H9 (cell line): ENCODE data around the gene TSPAN1. TPM values are rescaled to one million over a fixed set of nuclear protein-coding genes. Genes with fewer than 3 reads are reported as not detected.

Source experiments
- DNase-seq: peaks from one replicate; pipeline ENCODE4 v3.0.0-alpha.2; 2017
- H2AFZ ChIP-seq: one replicate; pipeline ENCODE4 v1.6.1; 2013; ENCODE audit warnings: mild to moderate bottlenecking, low read length, control low read depth, moderate library complexity
- H2AK5ac ChIP-seq: 2 replicates; pipeline ENCODE4 v1.6.1; 2013; ENCODE audit warnings: low read length, control low read depth, mixed read lengths; ENCODE audit not compliant: insufficient read length
- H2BK120ac ChIP-seq: one replicate; pipeline ENCODE4 v1.6.1; 2013; ENCODE audit warnings: low read depth, mild to moderate bottlenecking, low read length, control low read depth, inconsistent platforms; ENCODE audit not compliant: poor library complexity, severe bottlenecking
- H2BK12ac ChIP-seq: 2 replicates; pipeline ENCODE4 v1.6.1; 2013; ENCODE audit warnings: low read length, control low read depth, mixed read lengths, low read depth; ENCODE audit not compliant: insufficient read length
- H2BK15ac ChIP-seq: 2 replicates; pipeline ENCODE4 v1.6.1; 2013; ENCODE audit warnings: low read depth, low read length, control low read depth
- H2BK20ac ChIP-seq: one replicate; pipeline ENCODE4 v1.6.1; 2013; ENCODE audit warnings: low read depth, mild to moderate bottlenecking, low read length, control low read depth, inconsistent platforms; ENCODE audit not compliant: poor library complexity, severe bottlenecking
- H2BK5ac ChIP-seq: 2 replicates; pipeline ENCODE4 v1.6.1; 2013; ENCODE audit warnings: low read length, control low read depth, mixed read lengths; ENCODE audit not compliant: insufficient read length
- H3K14ac ChIP-seq: 2 replicates; pipeline ENCODE4 v1.6.1; 2013; ENCODE audit warnings: low read length, control low read depth; ENCODE audit not compliant: insufficient read depth
- H3K18ac ChIP-seq: 2 replicates; pipeline ENCODE4 v1.6.1; 2013; ENCODE audit warnings: low read depth, mild to moderate bottlenecking, mixed read lengths, low read length, control low read depth; ENCODE audit not compliant: insufficient read length
- H3K23ac ChIP-seq: 2 replicates; pipeline ENCODE4 v1.6.1; 2013; ENCODE audit warnings: low read length, control low read depth, mixed read lengths, low read depth; ENCODE audit not compliant: insufficient read length
- H3K23me2 ChIP-seq: 2 replicates; pipeline ENCODE4 v1.6.1; 2013; ENCODE audit warnings: low read depth, mild to moderate bottlenecking, mixed read lengths, low read length, control low read depth; ENCODE audit not compliant: insufficient read length, poor library complexity, severe bottlenecking
- H3K27ac ChIP-seq: 2 replicates; pipeline ENCODE4 v1.5.1; 2013; ENCODE audit warnings: low read length, control low read depth, mixed read lengths, low read depth; ENCODE audit not compliant: insufficient read length
- H3K27me3 ChIP-seq: 2 replicates; pipeline ENCODE4 v1.6.1; 2013; ENCODE audit warnings: low read length, control low read depth, inconsistent platforms; ENCODE audit not compliant: insufficient read depth
- H3K4ac ChIP-seq: 2 replicates; pipeline ENCODE4 v1.6.1; 2013; ENCODE audit warnings: low read depth, mild to moderate bottlenecking, control low read depth, inconsistent platforms, low read length, moderate library complexity
- H3K4me1 ChIP-seq: 2 replicates; pipeline ENCODE4 v1.6.1; 2013; ENCODE audit warnings: low read length, control low read depth, inconsistent platforms; ENCODE audit not compliant: insufficient read depth
- H3K4me2 ChIP-seq: 2 replicates; pipeline ENCODE4 v1.6.1; 2013; ENCODE audit warnings: low read length, control low read depth, mixed read lengths; ENCODE audit not compliant: insufficient read length, insufficient read depth
- H3K56ac ChIP-seq: 2 replicates; pipeline ENCODE4 v1.6.1; 2013; ENCODE audit warnings: low read depth, mild to moderate bottlenecking, mixed read lengths, low read length, control low read depth; ENCODE audit not compliant: insufficient read length
- H3K79me1 ChIP-seq: 2 replicates; pipeline ENCODE4 v1.6.1; 2013; ENCODE audit warnings: low read depth, mild to moderate bottlenecking, moderate library complexity, low read length, control low read depth, inconsistent platforms; ENCODE audit not compliant: insufficient read depth, poor library complexity, severe bottlenecking
- H3K79me2 ChIP-seq: 2 replicates; pipeline ENCODE4 v1.6.1; 2013; ENCODE audit warnings: low read length, control low read depth, inconsistent platforms; ENCODE audit not compliant: insufficient read depth
- H3K9ac ChIP-seq: 2 replicates; pipeline ENCODE4 v1.6.1; 2013; ENCODE audit warnings: low read length, control low read depth, mixed read lengths; ENCODE audit not compliant: insufficient read length; ENCODE audit errors: extremely low read depth
- H3K9me3 ChIP-seq: one replicate; pipeline ENCODE4 v1.6.1; 2013; ENCODE audit warnings: low read depth, low read length, inconsistent platforms; ENCODE audit not compliant: control insufficient read depth
- H3T11ph ChIP-seq: one replicate; pipeline ENCODE4 v1.6.1; 2013; ENCODE audit warnings: mild to moderate bottlenecking, low read length, control low read depth, inconsistent platforms
- H4K20me1 ChIP-seq: one replicate; pipeline ENCODE4 v1.6.1; 2013; ENCODE audit not compliant: control insufficient read depth, insufficient read length, insufficient read depth
- H4K5ac ChIP-seq: 2 replicates; pipeline ENCODE4 v1.6.1; 2013; ENCODE audit warnings: low read depth, mild to moderate bottlenecking, mixed read lengths, low read length, control low read depth; ENCODE audit not compliant: insufficient read length
- H4K8ac ChIP-seq: replicated peaks from 2 replicates; pipeline ENCODE4 v1.6.1; 2013; ENCODE audit warnings: low read length, control low read depth, mixed read lengths, low read depth; ENCODE audit not compliant: insufficient read length
- H4K91ac ChIP-seq: 2 replicates; pipeline ENCODE4 v1.6.1; 2013; ENCODE audit warnings: low read depth, mild to moderate bottlenecking, moderate library complexity, mixed read lengths, low read length, control low read depth; ENCODE audit not compliant: insufficient read length
- H3K27ac Mint-ChIP-seq, 3 experiments: 2 replicates in 2 of 3; 3 replicates in 1 of 3; pipeline ENCODE4 v1.8.0; 2020 to 2021; ENCODE audit warnings: mixed read lengths in 3 of 3, mild to moderate bottlenecking in 1 of 3, moderate library complexity in 1 of 3
- H3K27me3 Mint-ChIP-seq: 2 replicates; pipeline ENCODE4 v1.8.0; 2021; ENCODE audit warnings: low read depth, mild to moderate bottlenecking, moderate library complexity, mixed read lengths
- H3K36me3 Mint-ChIP-seq, 3 experiments: 2 replicates in 2 of 3; 3 replicates in 1 of 3; pipeline ENCODE4 v1.8.0; 2020 to 2021; ENCODE audit warnings: low read depth in 3 of 3, mixed read lengths in 3 of 3; ENCODE audit not compliant: insufficient read depth in 1 of 3
- H3K4me1 Mint-ChIP-seq, 2 experiments: 2 replicates each; pipeline ENCODE4 v1.8.0; 2020; ENCODE audit warnings: mixed read lengths in 2 of 2
- H3K4me3 Mint-ChIP-seq, 2 experiments: 2 replicates in 1 of 2; 3 replicates in 1 of 2; pipeline ENCODE4 v1.8.0; 2020 to 2021; ENCODE audit warnings: mild to moderate bottlenecking in 2 of 2, mixed read lengths in 2 of 2, moderate library complexity in 1 of 2
- H3K9me3 Mint-ChIP-seq, 2 experiments: 2 replicates in 1 of 2; 3 replicates in 1 of 2; pipeline ENCODE4 v1.8.0; 2020; ENCODE audit warnings: mild to moderate bottlenecking in 2 of 2, mixed read lengths in 2 of 2, moderate library complexity in 1 of 2
- WGBS: extraction: QIAGEN DNeasy Blood & Tissue Kit; methylation state at CpG from one replicate; pipeline ENCODE4 v1.1.7; 2013; ENCODE audit warnings: missing lambda C conversion rate, low lambda C conversion rate, mixed read lengths; ENCODE audit not compliant: insufficient read length; ENCODE audit errors: extremely low coverage; 5-methylcytosine and 5-hydroxymethylcytosine counted together
- total RNA-seq: library from RNA; stranded (reverse); gene quantifications from 2 replicates; pipeline ENCODE4 v1.2.1, GENCODE V29; 2021
- TF ChIP-seq, protein P1 (sequence below): fragments of 200-600 bp; sonication (generic); conservative IDR thresholded peaks from 3 replicates; pipeline ENCODE4 v1.8.0; 2021; ENCODE audit warnings: antibody characterized with exemption, mild to moderate bottlenecking

The TSPAN1 gene
- total RNA-seq, 1 experiment from 2014 or later, result not detected

GRCh38 chr1:46153732-46154131 lies 21.2 kb upstream of the TSPAN1 start:
- H2BK12ac ChIP-seq, result no peak overlapping the region
- TF ChIP-seq, protein P1, sequence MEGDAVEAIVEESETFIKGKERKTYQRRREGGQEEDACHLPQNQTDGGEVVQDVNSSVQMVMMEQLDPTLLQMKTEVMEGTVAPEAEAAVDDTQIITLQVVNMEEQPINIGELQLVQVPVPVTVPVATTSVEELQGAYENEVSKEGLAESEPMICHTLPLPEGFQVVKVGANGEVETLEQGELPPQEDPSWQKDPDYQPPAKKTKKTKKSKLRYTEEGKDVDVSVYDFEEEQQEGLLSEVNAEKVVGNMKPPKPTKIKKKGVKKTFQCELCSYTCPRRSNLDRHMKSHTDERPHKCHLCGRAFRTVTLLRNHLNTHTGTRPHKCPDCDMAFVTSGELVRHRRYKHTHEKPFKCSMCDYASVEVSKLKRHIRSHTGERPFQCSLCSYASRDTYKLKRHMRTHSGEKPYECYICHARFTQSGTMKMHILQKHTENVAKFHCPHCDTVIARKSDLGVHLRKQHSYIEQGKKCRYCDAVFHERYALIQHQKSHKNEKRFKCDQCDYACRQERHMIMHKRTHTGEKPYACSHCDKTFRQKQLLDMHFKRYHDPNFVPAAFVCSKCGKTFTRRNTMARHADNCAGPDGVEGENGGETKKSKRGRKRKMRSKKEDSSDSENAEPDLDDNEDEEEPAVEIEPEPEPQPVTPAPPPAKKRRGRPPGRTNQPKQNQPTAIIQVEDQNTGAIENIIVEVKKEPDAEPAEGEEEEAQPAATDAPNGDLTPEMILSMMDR, result no peak
- H4K20me1 ChIP-seq, result no peaks in the 10 kb centered on the region
- H3K23me2 ChIP-seq, result no peaks in the 10 kb centered on the region
- Mint-ChIP-seq H3K27me3 (no peaks in the 10 kb centered on the region), H3K27ac (no peak overlapping the region), H3K9me3 (no peaks in the 10 kb centered on the region; a peak in 1 of 5 replicates), H3K36me3 (no peaks in the 10 kb centered on the region; a peak in 1 of 7 replicates), H3K4me1 (peaks cover 2 to 4% of the 10 kb centered on the region in 2 experiments), H3K4me3 (no peak overlapping the region)
- H3K23ac ChIP-seq, result no peak overlapping the region
- WGBS, result no CpG with 5 or more reads among the region's 1 CpG
- H3K79me2 ChIP-seq, result no peaks in the 10 kb centered on the region
- no peak overlapping the region for H4K91ac ChIP-seq
- no peaks in the 10 kb centered on the region; the same call in 1 of the 2 replicates for H3K4me1 ChIP-seq
- H2AK5ac ChIP-seq, result no peak overlapping the region
- H3K4ac ChIP-seq, result no peak overlapping the region
- no peak overlapping the region for H4K5ac ChIP-seq
- no peak overlapping the region for H2BK15ac ChIP-seq
- no peaks in the 10 kb centered on the region for H3K27me3 ChIP-seq
- no peak for DNase-seq
- H3K9ac ChIP-seq, result no peak overlapping the region
- H4K8ac ChIP-seq, result no peak overlapping the region
- H3K79me1 ChIP-seq, result no peaks in the 10 kb centered on the region
- H3K18ac ChIP-seq, result no peak overlapping the region
- no peak overlapping the region for H2BK20ac ChIP-seq
- H3K4me2 ChIP-seq, result no peak overlapping the region
- no peak overlapping the region for H2AFZ ChIP-seq
- H2BK120ac ChIP-seq, result no peak overlapping the region
- no peak overlapping the region for H3K27ac ChIP-seq
- H3K14ac ChIP-seq, result no peak overlapping the region
- no peak overlapping the region for H2BK5ac ChIP-seq
- H3T11ph ChIP-seq, result no peak overlapping the region
- no peaks in the 10 kb centered on the region for H3K9me3 ChIP-seq
- no peak overlapping the region for H3K56ac ChIP-seq
